BJ (cell line): ENCODE data around the gene SLC35F1. TPM values are rescaled to one million over a fixed set of nuclear protein-coding genes. Genes with fewer than 3 reads are reported as not detected.

Experiments
- CTCF ChIA-PET: fragments of 350-600 bp; formaldehyde crosslinking; extraction: SDS; loops from one replicate; lab custom pipeline; 2021; ENCODE audit warnings: antibody characterized with exemption, inconsistent platforms; lab: Yijun Ruan, JAX
- POLR2A ChIA-PET: fragments of 300-600 bp; sonication (Branson Sonifier 250); formaldehyde crosslinking; extraction: SDS; loops from one replicate; lab custom pipeline; 2021; ENCODE audit warnings: antibody characterized with exemption; lab: Charles Lee
- DNase-seq: peaks from one replicate; pipeline ENCODE4 v3.0.0-alpha.2; 2011; ENCODE audit warnings: low read depth
- H3K27me3 ChIP-seq: 2 replicates; pipeline ENCODE4 v1.6.0; 2011; ENCODE audit warnings: low read length; ENCODE audit not compliant: control insufficient read depth, insufficient read depth
- H3K36me3 ChIP-seq: 2 replicates; pipeline ENCODE4 v1.5.1; 2011; ENCODE audit warnings: low read length; ENCODE audit not compliant: control insufficient read depth, insufficient read depth
- H3K4me3 ChIP-seq: 2 replicates; pipeline ENCODE4 v1.5.1; 2011; ENCODE audit warnings: low read depth, mild to moderate bottlenecking, control low read depth, low read length
- CTCF ChIP-seq: IDR thresholded peaks from 2 replicates; pipeline ENCODE4 v1.5.1; 2011; ENCODE audit warnings: low read depth, mild to moderate bottlenecking, control low read depth, inconsistent platforms, low read length, moderate library complexity; ENCODE audit not compliant: insufficient read depth
- polyA plus RNA-seq: library from polyadenylated mRNA; depleted of rRNA; stranded (reverse); fragments of >200 nt; gene quantifications from 2 replicates; pipeline ENCODE4 v1.2.3, GENCODE V29; 2011

The SLC35F1 gene
- polyA plus RNA-seq, 1 experiment = not detected

GRCh38 chr6:118307581-118307980 is 400.5 kb downstream of the SLC35F1 start:
- ChIA-PET CTCF (interaction anchor here (1.1 kb wide), 1 partner anchor 39 kb away, joined by 3 read pairs; no protein-coding TSS in a partner anchor), POLR2A (no interaction called here)
- H3K27me3 ChIP-seq = no peaks in the 10 kb centered on the region
- H3K4me3 ChIP-seq = no peak overlapping the region
- no peaks in the 10 kb centered on the region for H3K36me3 ChIP-seq
- TF ChIP-seq CTCF = no peak
- no peak for DNase-seq

GRCh38 chr6:118309337-118310093 is 402.5 kb downstream of the SLC35F1 start:
- POLR2A ChIA-PET = no interaction called here

GRCh38 chr6:118313208-118313607 is 406.1 kb downstream of the SLC35F1 start:
- DNase-seq = no peak
- H3K4me3 ChIP-seq = no peak overlapping the region

More at GRCh38 chr6:118309337-118310093, 402.5 kb downstream of the SLC35F1 start:
- Histone ChIP-seq H3K27me3 (no peaks in the 10 kb centered on the region), H3K4me3 (no peak overlapping the region), H3K36me3 (no peaks in the 10 kb centered on the region)
- CTCF ChIA-PET = interaction anchor here (1.1 to 1.3 kb wide), 2 partner anchors 202 to 491 kb away, joined by 3 read pairs; no protein-coding TSS in a partner anchor
- DNase-seq = no peak
- no peak for TF ChIP-seq CTCF

GRCh38 chr6:118313762-118314161 is 406.7 kb downstream of the SLC35F1 start:
- Histone ChIP-seq H3K27me3 (no peaks in the 10 kb centered on the region), H3K4me3 (no peak overlapping the region), H3K36me3 (no peaks in the 10 kb centered on the region)
- ChIA-PET CTCF (no interaction called here), POLR2A (no interaction called here)
- no peak for DNase-seq
- no peak for TF ChIP-seq CTCF

More at GRCh38 chr6:118313208-118313607, 406.1 kb downstream of the SLC35F1 start:
- no peaks in the 10 kb centered on the region for H3K27me3 ChIP-seq
- no peaks in the 10 kb centered on the region for H3K36me3 ChIP-seq
- TF ChIP-seq CTCF = no peak
- ChIA-PET CTCF (no interaction called here), POLR2A (no interaction called here)

- Histone ChIP-seq H3K27me3 (no peaks in the 10 kb centered on the region), H3K36me3 (no peaks in the 10 kb centered on the region), H3K4me3 (no peak overlapping the region)
- CTCF ChIA-PET = no interaction called here
- POLR2A ChIA-PET = no interaction called here
- no peak for DNase-seq
- TF ChIP-seq CTCF = no peak
Observed at GRCh38 chr6:118316796-118317384, 409.8 kb downstream of the SLC35F1 start.
